HG03095 (cell line): ENCODE measurements around the gene RPS6KC1.
"Not testable (repeated sequence)": the region's sequence is repeated elsewhere in the genome, so short reads cannot be mapped to it uniquely, and the experiment has no call there.

Experiments used
- ATAC-seq: cut with Tn5 transposase; IDR thresholded peaks from one replicate; pipeline ENCODE4 v1.9.1; 2021; ENCODE audit warnings: moderate library complexity; ENCODE audit not compliant: unreplicated experiment

RPS6KC1 gene

DNA sequence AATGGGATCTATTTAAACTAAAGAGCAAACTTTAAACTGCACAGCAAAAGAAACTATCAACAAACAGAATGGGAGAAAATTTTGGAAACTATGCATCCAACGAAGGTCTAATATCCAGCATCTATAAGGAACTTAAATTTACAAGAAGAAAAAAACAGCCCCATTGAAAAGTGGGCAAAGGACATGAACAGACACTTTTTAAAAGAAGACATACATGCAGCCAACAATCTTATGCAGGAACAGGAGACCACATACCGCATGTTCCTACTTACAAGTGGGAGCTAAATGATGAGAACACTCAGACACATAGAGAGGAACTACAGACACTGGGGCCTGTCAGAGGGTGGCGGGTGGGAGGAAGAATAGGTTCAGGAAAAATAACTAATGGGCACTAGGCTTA lies 149.6 kb downstream of the RPS6KC1 start:
- ATAC-seq: no peak

DNA sequence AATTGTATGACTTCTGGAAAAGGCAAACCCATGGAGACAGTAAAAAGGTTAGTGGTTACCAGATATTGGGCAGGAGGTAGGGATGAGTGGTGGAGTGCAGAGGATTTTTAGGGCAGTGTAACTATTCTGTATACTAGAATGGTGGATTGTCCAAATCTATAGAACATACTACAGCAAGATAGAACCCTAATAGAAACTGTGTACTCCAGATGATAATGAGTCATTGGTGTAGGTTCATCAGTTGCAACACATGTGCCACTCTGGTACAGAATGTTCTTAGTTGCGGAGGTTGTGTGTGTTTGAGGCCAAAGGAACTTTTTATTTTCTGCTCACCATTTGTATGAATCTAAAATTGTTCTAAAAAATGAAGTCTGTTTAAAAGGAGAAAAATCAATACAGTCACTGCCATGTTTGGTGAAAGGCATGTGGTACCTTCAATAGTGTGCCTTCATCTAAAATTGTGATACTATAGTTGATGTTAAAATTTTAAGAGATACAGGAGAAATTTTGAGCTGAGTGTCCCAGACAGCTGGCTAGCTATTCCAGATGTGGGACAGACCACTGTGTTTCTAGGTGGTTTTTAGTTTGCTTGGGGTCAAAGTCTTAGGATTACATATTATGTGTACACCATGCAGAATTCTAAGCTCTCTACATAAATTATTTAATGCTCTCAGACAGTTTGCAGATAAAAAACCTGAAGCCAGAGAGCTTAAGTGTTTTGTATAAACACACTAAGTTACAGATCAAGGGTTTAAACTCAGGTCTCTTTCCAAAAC lies 150.5 kb downstream of the RPS6KC1 start:
- ATAC-seq: no peak

DNA sequence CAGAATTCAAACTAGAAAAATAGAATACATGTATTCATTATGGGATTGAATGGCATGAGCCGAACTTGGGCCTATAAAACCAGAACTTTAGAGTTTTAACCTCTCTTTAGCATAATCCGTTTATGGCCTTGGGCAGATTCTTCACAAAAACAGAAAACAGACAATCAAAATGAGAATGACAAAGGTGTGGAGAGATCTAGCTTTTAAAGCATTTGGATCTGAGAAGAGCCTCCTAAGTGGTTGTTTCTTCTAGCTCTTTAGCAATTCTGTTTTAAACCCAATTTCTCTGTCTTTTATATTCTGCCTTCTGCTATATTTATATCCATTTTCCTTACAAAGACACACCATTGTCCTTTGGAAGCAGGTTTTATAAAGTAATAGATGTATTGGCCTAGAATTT lies 160.2 kb downstream of the RPS6KC1 start:
- no peak for ATAC-seq

DNA sequence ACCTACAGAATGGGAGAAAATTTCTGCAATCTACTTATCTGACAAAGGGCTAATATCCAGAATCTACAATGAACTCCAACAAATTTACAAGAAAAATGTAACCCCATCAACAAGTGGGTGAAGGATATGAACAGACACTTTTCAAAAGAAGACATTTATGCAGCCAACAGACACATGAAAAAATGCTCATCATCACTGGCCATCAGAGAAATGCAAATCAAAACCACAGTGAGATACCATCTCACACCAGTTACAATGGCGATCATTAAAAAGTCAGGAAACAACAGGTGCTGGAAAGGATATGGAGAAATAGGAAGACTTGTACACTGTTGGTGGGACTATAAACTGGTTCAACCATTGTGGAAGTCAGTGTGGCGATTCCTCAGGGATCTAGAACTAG lies 168.0 kb downstream of the RPS6KC1 start:
- not testable (repeated sequence) for ATAC-seq

DNA sequence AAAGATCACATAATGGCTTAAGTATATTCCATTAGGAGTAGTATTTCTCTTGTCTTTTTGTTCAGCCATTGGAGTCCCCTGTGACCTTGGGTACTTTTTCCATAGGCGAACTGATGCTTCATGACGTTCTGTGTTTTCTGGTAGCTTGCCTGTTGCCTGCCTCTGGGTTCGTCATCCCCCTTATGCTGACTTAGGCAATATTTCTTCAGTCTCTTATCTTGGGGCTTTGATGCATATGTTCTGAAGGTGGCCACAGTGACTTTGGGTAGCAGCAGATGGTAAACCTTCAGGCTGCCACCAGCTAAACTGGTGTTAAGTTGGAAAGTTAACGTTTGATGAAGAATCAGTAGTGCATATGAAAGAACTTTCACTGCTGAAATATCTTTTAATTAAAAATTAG lies 170.2 kb downstream of the RPS6KC1 start:
- no peak for ATAC-seq

DNA sequence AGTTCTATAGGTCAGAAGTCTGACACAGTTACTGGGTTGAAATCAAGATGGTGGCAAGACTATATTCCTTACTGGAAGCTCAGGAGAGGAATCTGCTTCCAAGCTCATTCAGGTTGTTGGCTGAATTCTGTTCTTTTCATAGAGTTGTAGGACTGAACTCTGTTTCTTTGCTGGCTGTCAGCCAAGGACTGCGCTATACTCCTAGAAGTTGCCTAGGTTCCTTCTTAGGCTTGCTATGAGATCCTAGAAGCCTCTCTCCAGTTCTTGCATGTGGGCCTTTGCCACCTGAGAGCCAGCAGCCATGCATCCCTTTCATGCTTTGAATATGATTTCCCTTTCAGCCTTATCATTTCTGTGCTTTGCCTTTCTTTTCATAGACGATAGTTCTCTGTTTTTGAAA lies 176.4 kb downstream of the RPS6KC1 start:
- ATAC-seq: no peak

DNA sequence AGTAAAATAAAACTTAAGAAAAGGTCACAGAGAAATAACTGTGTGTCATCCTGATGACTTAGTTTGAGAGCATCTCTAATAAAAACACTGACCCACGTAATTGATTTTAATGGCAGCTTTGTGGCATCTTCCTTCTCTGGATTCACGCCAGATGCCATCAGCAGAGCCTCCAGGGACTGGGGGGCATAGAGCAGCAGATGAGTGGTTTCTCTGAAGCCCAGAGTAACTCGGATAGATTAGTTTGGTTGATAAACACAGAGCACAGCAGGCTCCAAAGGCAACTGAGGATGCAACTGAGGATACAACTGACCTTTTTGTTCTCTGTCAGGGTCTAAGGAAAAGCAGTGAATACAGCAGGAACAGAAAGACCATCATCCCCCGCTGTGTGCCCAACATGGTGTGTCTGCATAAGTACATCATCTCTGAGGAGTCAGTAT lies 180.8 kb downstream of the RPS6KC1 start:
- no peak for ATAC-seq

DNA sequence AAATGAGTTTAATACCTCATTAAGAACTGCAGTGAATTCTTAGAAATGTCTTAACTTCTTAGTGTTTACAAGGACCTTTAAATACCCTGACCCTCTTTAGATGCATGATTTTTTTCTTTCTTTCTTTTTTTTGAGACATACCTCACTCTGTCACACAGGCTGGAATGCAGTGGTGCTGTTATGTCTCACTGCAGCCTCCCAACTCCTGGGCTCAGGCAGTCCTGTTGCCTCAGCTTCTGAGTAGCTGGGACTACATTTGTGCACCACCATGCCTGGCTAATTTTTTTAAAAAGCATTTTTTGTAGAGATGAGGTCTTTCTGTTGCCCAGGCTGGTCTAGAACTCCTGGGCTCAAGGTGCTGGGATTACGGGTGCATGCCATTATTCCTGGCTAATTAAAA lies 191.8 kb downstream of the RPS6KC1 start:
- no peak for ATAC-seq

DNA sequence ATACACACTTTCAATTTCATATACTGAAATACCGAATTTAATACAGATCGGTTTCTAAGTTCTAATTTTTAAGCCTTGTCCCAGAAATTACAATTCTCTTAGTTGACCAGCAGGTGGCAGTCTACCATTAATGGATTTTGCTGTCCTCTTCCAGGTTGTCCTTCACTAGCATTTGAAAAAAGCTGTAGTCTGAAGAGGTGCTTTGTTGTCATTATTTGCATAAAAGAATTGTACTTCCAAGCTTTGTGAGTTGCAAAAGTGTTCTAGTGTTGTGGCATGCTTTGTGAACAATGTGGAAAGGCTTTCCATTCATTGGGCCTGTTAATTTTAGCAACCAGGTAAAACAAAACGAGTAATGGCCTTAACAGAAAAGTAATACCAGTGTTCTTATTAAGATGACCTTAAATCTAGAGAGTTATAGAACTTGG lies 193.6 kb downstream of the RPS6KC1 start:
- ATAC-seq: no peak

DNA sequence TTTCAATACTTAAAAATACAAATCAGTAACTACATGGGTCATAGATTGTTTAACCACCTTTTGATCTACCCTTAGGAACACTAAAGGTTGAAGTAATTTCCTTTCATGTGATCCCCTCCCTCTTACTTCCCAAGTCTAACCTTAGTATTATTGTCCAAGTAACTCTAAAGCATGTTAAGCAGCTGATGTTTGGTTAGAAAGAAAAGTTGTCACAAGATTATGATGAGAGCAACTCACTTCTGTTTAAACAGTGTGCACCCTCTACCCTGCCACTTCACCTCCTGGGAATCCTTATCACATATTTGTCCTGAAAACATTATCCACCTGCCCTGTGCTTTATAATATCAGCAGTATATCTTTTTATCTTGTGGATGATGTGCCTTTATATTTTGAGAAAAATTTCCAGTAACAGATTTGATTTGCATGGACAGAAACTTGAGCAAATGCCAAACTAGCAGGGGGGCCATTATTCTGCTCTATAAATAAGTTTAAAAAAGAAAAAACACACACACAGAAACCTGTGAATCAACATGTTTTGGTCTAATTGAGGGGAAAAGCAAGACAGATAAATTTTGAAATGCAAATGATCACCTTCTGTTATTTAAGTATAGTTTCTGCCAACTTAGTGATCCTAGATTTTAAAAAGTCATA lies 194.3 kb downstream of the RPS6KC1 start:
- ATAC-seq: no peak

DNA sequence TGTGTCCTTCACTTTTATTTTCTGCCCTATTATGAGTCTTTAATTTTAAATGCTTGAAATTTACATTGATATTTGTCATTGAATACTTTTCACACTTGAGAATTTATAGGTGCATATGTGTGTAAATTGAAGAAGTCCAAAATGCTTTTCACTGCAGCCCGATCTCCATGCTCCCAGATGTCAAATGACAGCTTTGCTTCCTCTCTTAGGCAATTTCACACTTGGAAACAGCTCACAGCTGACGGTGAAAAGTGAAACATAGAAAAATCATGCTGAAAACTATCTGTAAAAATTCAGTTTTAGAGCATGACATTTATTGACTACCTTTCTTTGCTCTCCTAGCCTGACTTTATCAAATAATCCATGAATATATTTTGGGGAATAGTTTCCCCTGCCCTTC lies 196.0 kb downstream of the RPS6KC1 start:
- ATAC-seq: no peak

DNA sequence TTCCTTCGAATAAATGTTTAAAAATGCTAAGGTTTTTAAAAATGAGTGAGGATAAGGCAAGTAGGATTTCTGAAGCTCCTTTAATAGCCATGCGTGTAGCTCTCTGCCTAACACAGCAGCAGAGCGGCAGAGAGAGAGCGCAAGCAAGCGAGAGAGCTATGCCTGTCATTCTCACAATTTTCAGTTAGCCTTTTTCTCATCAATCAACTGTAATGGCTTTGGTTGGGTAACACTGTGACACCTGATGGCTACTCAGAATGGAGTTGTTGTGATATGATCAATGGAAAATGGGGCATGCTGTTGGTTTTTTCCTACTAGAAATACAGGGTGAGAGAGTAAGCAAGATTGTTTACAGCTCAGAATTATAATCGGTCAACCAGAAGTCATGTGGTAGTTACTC lies 198.4 kb downstream of the RPS6KC1 start:
- ATAC-seq: no peak

DNA sequence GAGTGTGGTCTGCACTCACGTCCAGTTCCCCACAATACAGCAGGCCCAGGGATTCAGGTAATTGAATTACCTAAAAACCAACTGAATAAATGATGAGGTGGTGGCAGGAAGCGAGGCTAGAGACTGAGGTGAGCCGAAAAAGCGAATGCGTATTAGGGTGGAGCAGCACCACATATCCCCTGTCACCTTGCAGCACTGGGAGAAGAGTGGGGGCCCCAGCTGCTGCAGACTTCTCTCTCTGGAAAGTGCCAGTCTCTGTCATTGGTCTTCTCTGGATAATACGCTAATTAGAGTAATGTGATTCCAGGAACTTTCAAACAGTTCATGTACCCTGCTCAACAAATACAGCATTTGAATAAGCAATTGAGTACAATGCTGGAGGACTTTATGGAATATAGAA lies 199.0 kb downstream of the RPS6KC1 start:
- no peak for ATAC-seq

DNA sequence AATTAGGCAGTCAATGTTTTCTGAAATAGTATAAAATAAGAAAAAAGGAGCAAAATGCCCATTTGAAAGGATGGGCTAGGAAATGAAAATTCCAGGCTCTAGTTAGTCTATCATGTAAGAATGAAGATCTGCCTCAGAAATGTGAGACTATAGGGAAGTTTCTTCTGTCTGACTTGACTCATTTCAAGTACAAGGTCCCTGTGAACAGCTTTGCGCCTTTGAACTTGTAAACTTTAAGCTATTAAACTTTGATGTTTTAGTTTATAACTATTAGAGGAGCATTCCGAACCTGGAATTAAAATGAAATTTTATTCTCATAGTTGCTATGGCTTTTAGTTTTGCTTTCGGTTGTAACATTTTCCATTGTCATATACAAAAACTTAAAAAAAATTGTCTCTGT lies 199.4 kb downstream of the RPS6KC1 start:
- no peak for ATAC-seq

DNA sequence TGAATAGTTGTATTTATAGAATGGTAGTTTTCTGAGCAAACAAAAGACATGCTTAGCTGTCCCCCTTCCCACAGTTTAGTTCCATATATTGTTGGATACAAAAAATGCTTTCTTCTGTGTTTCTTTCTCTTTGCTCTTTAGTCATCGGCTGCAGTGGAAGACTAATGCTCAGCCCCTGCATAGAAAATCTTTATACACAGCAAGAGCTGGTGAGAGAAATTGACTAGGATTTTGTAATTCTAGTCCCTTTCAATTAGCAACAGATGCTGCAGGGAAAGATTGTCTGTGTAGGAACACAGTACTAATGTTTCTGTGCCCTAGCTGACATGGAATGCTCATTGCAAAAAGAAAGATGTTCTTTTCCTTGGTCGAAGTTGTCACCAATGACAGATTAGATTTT lies 200.9 kb downstream of the RPS6KC1 start:
- no peak for ATAC-seq

DNA sequence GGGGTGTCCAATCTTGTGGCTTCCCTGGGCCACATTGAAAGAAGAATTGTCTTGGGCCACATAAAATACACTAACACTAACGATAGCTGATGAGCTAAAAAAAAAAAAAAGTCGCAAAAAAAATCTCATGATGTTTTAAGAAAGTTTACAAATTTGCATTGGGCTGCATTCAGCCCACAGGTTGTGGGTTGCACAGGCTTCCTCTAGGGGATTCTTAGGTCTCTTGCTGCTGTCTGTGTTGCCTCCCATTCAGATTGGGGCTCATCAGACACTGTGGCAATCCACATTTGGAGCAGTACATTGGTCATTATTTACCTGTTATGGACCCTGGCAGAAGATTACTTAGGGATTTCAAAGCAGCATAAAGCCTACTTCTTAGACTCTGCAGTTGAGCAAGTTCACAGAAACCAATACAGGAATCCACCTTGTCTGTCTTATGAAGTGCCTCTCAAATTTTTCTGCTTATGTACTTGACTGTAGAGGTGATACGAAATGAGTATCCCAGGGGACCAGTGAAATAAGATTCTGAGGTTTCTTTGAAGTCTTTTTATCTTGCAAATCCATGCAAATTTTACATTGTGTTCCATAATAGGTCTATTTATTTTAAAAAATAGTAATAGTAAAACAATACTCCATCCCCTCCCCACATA lies 205.5 kb downstream of the RPS6KC1 start:
- peak; percentile 84 for ATAC-seq

DNA sequence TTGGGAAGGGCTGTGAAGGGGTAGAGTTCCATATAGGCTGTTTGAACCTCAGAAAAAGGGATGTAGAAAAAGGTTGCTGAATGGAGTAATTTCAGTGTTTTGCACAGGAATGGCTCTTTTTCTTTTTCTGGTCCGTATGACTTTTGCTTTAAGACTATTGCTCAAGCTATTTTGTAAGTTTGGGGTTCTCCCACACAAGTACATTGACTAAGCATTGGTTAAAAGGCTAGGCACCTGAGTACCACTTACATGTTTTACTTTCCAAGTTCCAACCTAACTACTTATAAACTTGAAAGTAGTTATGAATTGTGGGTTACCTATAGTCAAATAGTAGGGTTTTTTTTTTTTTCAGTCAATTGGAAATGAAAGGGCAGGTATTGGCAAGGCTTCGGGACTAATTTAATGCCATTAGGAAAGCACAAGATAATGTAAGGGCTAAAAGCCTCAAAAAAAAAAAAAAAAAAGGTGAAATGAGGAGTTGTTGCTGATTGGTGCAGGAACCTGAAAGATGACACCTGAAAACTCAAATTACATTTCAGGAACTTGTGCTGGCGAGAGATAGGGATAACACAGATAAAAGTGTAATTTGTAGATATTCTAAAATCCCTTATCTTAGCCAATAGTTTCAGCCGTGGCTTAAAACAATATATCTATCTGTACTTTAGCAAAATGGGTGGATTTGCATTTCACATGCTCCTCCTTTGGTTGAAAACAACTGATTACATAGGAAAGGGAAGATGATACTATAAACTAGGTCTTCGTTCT lies 209.5 kb downstream of the RPS6KC1 start:
- ATAC-seq: no peak

DNA sequence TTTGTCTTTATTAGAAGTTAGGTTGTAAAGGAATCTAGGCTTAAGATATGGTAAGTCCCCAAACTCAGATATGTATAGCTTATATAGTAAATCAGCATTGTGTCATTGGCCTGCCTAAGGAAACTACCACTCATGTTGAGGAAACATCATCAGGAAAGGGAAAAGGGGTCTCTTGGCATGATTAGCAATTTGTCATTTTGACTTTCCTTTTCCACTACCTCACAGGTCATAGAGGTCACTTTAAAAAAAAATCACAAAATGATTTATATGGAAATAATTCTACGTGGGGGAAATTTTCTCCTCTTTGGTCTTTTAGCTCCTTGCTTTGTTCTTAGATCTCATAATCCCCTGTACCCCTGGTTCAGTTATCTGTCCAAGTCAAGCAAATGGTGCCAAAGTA lies 213.5 kb downstream of the RPS6KC1 start:
- ATAC-seq: no peak

DNA sequence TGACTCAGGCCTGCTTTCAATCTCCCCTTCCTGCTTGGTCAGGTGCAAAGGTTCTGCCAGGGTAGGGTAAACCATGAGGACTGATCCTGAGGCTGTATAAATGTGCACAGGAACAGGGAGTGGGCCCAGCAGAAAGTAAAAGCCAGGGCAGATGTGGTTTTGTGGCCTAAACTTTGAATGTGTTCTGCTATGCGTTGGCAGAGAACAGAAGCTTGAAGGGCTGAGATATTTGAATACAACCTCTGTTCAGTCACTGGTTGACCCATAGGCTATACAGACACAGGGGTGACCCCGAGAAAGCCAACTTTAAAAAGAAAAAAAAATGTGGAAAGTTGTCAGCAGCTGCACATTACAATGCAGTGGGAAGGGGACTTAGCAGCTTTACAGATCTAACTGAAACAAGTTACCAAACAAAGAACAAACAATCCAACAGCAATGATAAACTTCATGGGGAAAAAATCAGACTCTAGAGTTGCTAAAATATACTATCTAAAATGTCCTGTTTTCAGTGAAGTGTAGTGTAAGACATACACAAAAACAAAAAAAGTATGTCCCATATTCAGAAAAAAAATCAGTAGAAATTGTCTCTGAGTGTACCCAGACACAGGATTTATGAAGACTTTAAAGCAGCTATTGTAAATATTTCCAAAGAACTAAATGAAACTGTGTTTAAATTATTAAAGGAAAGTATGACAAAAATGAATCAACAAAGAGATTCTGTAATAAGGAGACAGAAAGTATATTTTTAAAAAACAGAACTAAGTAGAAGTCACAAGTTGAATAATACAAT lies 216.1 kb downstream of the RPS6KC1 start:
- no peak for ATAC-seq

DNA sequence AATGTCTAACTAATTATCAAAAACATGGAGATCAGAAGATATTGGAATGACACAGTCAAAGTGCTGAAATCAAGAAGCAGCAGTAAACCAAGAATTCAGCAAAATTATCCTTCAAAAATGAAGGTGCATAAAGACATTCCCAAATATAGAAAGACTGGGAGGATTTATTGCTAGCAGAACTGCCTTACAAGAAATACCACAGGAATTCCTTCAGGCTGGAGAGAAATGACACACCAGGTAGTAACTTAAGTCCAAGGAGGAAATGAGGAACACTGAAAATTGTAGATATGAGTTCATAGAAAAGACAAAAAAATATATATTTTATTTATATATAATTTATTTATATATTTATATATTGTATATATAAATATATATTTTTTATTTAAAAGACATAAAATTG lies 217.2 kb downstream of the RPS6KC1 start:
- no peak for ATAC-seq

DNA sequence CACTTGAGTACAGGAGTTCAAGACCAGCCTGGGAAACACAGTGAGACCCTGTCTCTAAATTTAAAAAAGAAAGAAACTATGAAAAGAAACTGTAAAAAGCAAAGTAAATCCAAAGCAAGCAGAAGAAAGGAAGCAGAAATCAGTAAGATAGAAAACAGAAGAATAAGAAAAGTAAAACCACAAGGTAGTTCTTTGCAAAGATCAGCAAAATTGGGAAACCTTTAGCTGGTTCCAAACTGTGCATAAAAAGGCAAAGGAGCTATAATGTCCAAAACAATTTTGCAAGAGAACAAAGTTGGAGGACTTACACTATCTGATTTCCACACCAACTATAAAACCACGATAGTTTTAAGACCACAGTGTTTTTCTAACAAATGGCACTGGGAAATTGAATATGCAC lies 218.8 kb downstream of the RPS6KC1 start:
- no peak for ATAC-seq
